Measurements from ENCODE around the gene TTC34. TPM values are rescaled to one million over a fixed set of nuclear protein-coding genes. Genes with fewer than 3 reads are reported as not detected.
A peak's percentile ranks its signal among the peaks of the same experiment; 100 is the strongest.

Gene TTC34
- total and polyA plus RNA-seq, 2 of the 13 experiments (the other 11 are each of a cell fraction or from before 2014, with no cell fraction given): 0.07 to 0.11 TPM

GRCh38 chr1:2609319-2610035, 192.0 kb downstream of the TTC34 start:
- FAIRE-seq (no peak), DNase-seq (ENCODE audit: low spot score) (no peak), ATAC-seq (no peak)
- ChIA-PET CTCF (ENCODE audit: low intra/inter-chr PET ratio, low total read pairs) (no interaction called here), POLR2A (no interaction called here)
- Histone ChIP-seq H3K27ac (ENCODE audit: extremely low read length, insufficient read depth, low read length) (no peak overlapping the region), H3K27me3 (ENCODE audit: control insufficient read depth in 1 of 2, insufficient read depth in 2 of 2, low read length in 2 of 2) (peaks cover 13 to 64% of the 10 kb centered on the region in 2 experiments; a peak in 4 of 5 replicates), H3K79me2 (ENCODE audit: insufficient read depth, low read length) (no peaks in the 10 kb centered on the region), H2AFZ (ENCODE audit: low read length) (no peak overlapping the region), H4K20me1 (ENCODE audit: insufficient read depth, low read length) (no peaks in the 10 kb centered on the region), H3K4me3 (replicated peaks in 1 of 3; ENCODE audit: insufficient read depth in 1 of 3, low read depth in 2 of 3, low read length in 3 of 3) (no peak overlapping the region), H3K4me1 (ENCODE audit: insufficient read depth, low read length) (peaks cover 6% of the 10 kb centered on the region; the same call in 1 of the 2 replicates), H3K9me3 (ENCODE audit: low read length) (no peaks in the 10 kb centered on the region), H3K4me2 (ENCODE audit: low read depth, low read length) (no peak overlapping the region), H3K36me3 (replicated peaks in 1 of 2; ENCODE audit: control insufficient read depth in 1 of 2, insufficient read depth in 2 of 2, low read length in 2 of 2) (no peaks in the 10 kb centered on the region), H3K9ac (ENCODE audit: insufficient read depth, low read depth, low read length) (no peak overlapping the region)
- no peak for TF ChIP-seq ZNF761 (CRISPR knock-in tag; conservative IDR thresholded peaks at IDR 0.05)
- TF ChIP-seq ZNF768 (CRISPR knock-in tag; IDR thresholded peaks at IDR 0.05): peak; percentile 89
- in situ Hi-C loops (cut with HindIII; ENCODE audit: extremely low pct_ligation_motif_present, low pct_unique_long_range_greater_than_20kb) (no loop called here), intact Hi-C loops (cut with micrococcal nuclease; ENCODE audit: unreplicated experiment) (no loop called here)
- BruUV-seq (replicated peaks): no TSS peak
- WGBS (ENCODE audit: low lambda C conversion rate): 58% methylated on average over 11 of the region's 34 CpGs

GRCh38 chr1:2607641-2608091, 193.8 kb downstream of the TTC34 start:
- ATAC-seq (no peak), FAIRE-seq (no peak), DNase-seq (ENCODE audit: low spot score) (no peak)
- WGBS (ENCODE audit: low lambda C conversion rate): 13% methylated on average over 7 of the region's 13 CpGs
- no peaks in the 10 kb centered on the region for H3K4me1 ChIP-seq (ENCODE audit: insufficient read depth, low read length)
- ChIA-PET POLR2A (no interaction called here), CTCF (ENCODE audit: low intra/inter-chr PET ratio, low total read pairs) (no interaction called here)
- no TSS peak for BruUV-seq (replicated peaks)
- in situ Hi-C loops (cut with HindIII; ENCODE audit: extremely low pct_ligation_motif_present, low pct_unique_long_range_greater_than_20kb) (no loop called here), intact Hi-C loops (cut with micrococcal nuclease; ENCODE audit: unreplicated experiment) (no loop called here)
- no peaks in the 10 kb centered on the region for H4K20me1 ChIP-seq (ENCODE audit: insufficient read depth, low read length)
- H3K4me2 ChIP-seq (ENCODE audit: low read depth, low read length): no peak overlapping the region
- no peak overlapping the region for H3K27ac ChIP-seq (ENCODE audit: extremely low read length, insufficient read depth, low read length)
- H3K27me3 ChIP-seq (ENCODE audit: control insufficient read depth in 1 of 2, insufficient read depth in 2 of 2, low read length in 2 of 2): peaks cover 15 to 73% of the 10 kb centered on the region in 2 experiments; a peak in 4 of 5 replicates
- no peak overlapping the region for H3K9ac ChIP-seq (ENCODE audit: insufficient read depth, low read depth, low read length)
- no peak overlapping the region for H3K4me3 ChIP-seq (replicated peaks in 1 of 3; ENCODE audit: insufficient read depth in 1 of 3, low read depth in 2 of 3, low read length in 3 of 3)
- no peak overlapping the region for H2AFZ ChIP-seq (ENCODE audit: low read length)
- no peaks in the 10 kb centered on the region for H3K36me3 ChIP-seq (replicated peaks in 1 of 2; ENCODE audit: control insufficient read depth in 1 of 2, insufficient read depth in 2 of 2, low read length in 2 of 2)
- H3K9me3 ChIP-seq (ENCODE audit: low read length): no peaks in the 10 kb centered on the region
- no peaks in the 10 kb centered on the region for H3K79me2 ChIP-seq (ENCODE audit: insufficient read depth, low read length)
- TF ChIP-seq IRF2 (CRISPR knock-in tag; IDR thresholded peaks at IDR 0.05) (no peak), ATRX (CRISPR knock-in tag; IDR thresholded peaks at IDR 0.05; ENCODE audit: borderline replicate concordance) (no peak), ARID3A (IDR thresholded peaks at IDR 0.05; ENCODE audit: low read depth, low read length) (no peak), DMTF1 (CRISPR knock-in tag; IDR thresholded peaks at IDR 0.05) (no peak), ZNF543 (CRISPR knock-in tag; IDR thresholded peaks at IDR 0.05) (no peak), NAIF1 (CRISPR knock-in tag; IDR thresholded peaks at IDR 0.05; ENCODE audit: borderline replicate concordance) (no peak), ZNF737 (CRISPR knock-in tag; IDR thresholded peaks at IDR 0.05; ENCODE audit: borderline replicate concordance) (no peak), ZFP36L1 (CRISPR knock-in tag; IDR thresholded peaks at IDR 0.05) (no peak)

All from HepG2 (cell line).